NCI-H1417 (cell line): Measurements from ENCODE around the gene MAN1A2.

Experiments used
- DNase-seq, 3 experiments: peaks; one replicate each; lab custom pipeline; 2025; lab: John Stamatoyannopoulos, UW

Gene MAN1A2

GRCh38 chr1:117576236-117576635, 209.0 kb downstream of the MAN1A2 start:
- DNase-seq, result no peak

GRCh38 chr1:117577191-117577885, 210.1 kb downstream of the MAN1A2 start:
- no peak for DNase-seq

DNA sequence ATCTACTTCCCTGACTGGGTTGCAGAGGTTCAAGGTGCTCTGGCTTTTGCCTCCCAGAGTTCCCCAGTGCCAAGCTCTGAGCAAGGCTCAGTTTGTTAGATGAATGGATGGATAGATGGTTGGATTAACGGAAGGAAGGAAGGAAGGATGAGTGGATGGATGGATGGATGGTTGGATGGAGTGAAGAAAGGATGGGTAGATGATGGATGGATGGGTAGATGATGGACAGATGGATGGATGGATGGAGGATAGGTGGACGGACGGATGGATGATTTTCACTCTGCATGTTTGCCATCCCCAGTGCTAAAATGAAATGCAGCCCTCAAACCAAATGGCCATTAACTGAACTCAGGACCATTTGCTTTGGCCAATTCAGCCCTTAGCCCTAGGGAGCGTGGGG, 211.2 kb downstream of the MAN1A2 start:
- no peak for DNase-seq
